GM19351 (cell line): Measurements from ENCODE around the gene NPFFR1.
A peak's percentile ranks its signal among the peaks of the same experiment; 100 is the strongest.

Source experiments
- ATAC-seq: cut with Tn5 transposase; IDR thresholded peaks from one replicate; pipeline ENCODE4 v1.9.1; 2021; ENCODE audit warnings: mild to moderate bottlenecking, moderate library complexity; ENCODE audit not compliant: unreplicated experiment

The NPFFR1 gene

DNA sequence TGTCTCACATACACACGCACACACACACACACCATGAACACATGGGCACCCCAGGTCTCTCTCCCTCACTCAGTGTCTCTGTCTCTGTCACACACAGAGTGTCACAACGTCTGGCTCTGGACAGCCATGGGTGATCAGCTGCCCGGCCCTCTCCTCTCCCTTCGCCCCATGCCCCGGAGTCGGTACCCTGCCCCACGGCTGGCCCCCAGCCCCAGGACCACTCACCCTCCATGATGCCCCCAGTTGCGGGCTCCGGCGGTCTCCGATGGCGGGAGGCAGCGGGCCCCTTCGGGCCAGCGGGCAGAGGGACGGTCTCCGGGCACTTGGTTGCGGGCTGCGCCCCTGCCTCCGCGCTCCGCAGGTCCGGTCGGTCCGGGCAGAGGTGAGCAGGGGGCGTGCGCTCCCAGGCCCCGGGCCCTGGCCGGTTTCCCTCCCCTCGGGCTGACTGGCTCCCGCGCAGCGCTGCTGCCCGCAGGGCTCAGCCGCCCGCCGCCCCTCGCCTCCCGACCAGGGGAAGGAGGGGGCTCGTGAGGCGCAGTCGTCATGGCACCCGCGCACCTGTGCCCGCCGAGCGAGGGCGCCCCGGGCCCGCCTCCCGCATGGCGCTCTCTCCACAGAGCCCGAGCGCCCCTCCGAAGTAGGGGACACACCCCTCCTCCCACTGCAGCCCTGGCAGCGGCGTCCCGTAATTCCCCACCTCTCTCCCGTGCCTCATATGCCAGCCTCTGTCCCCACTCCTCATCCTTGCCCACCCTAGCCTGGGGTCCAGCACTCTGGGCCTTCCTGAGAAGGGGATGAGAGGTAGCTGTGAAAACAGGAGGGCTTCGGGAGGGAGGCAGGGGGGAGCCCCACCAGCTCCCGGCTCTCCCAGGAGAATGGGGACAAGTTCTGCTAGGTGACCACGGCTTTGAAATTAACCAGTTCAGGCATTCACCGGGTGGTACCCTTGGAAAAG lies at the start of gene NPFFR1:
Gene NPFFR1 (minus strand): TSS at position 560 of the 955 bp plus-strand sequence. CDS start 328 bp downstream, at position 232.
- no peak for ATAC-seq

GRCh38 chr10:70333268-70333667 lies 49.5 kb upstream of the NPFFR1 start:
- ATAC-seq: no peak

- peak; percentile 72 for ATAC-seq
These were observed 47.9 kb upstream of the NPFFR1 start for GRCh38 chr10:70331486-70332268.

GRCh38 chr10:70331160-70331485 lies 47.3 kb upstream of the NPFFR1 start:
- no peak for ATAC-seq

DNA sequence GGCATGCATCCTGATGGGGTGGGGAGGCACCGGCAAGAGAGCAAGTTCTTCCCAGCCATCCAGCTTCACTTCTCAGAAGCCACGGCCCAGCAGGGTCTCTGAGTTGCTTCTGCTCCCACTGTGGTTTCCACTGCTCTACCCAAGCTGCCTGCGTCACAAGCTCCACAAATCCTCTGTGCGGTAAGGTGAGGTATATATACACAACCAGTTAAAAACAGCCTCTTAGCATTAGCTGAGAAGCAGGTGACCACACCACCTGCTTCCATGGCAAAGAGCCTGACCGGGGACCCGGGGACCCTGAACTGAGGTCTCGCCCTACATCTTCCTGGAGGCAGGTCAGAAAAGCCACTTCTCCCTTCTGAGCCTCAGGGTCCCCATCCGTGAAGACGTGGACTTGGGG lies 46.9 kb upstream of the NPFFR1 start:
- no peak for ATAC-seq

GRCh38 chr10:70328967-70329366 lies 45.2 kb upstream of the NPFFR1 start:
- ATAC-seq: no peak

DNA sequence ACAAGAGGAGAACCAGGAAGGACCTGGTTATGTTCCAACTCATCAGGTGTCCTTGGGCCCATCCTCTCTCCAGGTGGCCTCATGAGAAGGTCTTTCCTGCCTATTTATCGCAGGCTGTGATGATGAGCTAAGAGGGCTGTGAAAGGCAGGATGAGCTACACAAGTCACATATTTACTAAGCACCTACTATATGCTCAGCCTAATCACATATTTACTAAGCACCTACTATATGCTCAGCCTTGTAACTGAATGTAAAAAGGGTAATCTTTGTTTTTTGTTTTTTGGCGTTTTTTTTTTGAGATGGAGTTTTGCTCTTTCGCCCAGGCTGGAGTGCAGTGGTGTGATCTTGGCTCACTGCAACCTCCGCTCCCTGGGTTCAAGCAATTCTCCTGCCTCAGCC lies 44.2 kb upstream of the NPFFR1 start:
- ATAC-seq: no peak

DNA sequence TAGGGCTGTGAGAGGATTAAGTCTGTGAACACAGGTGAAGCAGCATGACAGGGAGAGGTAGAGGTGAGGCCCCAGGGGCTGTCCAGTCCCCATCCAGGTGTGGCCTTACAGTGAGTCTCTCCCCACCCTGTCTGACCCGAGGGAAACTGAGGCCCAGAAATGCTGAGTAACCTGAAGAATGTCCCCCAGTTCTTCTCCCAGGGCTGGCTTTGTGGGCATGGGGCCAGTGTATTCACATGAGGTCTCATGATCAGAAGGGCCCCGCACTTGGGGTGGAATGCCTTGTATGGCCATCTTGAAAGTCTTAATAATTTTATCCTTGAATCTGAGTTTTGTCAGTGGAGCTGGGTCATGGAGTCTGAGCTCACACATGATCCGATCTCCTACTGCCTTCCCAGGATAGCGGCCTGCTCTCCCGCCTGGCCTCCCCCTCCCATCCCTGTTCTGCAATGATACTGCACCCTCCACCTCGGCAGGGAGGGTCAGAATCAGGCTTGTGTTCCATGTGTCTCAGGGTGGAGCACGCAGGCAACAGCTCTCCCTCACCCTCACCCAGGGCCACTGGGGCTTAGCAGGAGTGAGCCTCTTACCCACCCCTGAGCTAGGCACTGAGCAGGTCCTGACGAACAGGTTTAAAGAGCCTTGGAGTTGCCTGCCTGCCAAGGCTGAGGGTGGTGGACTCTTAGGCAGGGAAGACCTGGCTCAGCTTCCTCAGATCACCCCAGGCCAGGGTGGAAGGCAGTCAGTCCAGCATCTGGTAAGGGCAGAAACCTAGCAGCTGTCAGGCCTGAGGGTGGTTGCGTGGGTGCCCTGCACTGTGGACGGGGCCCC lies 41.4 kb upstream of the NPFFR1 start:
- ATAC-seq: no peak

DNA sequence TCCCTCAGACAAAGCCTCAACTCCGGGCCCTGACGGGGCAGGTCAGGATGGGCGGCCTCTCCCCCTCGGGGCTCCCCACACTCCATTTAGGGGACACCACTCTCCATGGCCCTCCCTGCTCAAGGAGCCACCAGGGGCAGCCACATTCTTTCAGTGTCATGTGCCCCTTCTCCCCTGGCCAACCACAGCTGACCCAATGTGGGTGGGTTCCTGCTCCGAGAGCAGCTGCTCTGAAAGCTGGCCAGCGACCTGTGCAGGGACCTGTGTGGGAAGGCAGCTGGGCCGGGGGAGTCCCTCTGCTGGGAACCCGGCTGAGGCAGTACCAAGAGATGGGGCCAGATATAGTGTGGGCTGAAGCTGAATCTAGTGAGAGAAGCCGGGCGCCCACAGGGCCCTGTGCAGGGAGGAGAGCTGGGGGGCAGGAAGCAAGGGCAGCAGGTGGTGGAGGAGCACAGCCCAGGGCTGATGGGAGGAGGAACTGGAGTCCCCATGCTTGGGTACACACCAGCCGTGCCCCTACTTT lies 40.6 kb upstream of the NPFFR1 start:
- no peak for ATAC-seq

DNA sequence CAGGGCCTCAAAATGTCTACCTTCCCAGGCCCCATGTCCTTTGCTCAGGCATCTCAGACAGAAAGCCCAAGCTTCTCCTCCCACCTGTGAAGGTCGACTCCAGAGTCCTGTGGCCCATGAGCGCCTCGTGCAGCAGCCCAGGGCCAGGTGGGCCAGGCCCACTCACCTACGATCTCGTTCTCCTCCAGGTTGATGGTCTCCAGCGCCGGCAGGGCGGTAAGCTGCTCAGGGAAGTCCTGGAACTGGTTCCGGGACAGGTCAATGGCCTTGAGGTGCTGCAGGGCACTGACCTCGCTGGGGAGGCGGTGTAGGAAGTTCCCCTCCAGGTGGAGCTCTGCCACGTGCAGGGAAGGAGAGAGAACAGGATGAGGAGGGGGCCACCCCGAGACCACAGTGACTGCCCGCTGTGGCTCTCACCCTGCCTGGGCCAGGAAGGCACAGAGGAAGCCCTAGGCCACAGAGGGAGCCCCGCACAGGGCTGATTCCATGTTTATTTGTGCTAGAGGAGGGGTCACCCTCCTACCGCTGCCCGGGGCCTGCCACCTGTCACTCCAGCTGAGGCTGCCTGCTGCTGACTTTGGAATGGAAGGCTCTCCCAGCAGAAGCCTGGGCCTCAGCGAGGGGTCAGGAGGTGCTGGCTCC lies 40.0 kb upstream of the NPFFR1 start:
- no peak for ATAC-seq

- no peak for ATAC-seq
These were observed 39.4 kb upstream of the NPFFR1 start for GRCh38 chr10:70323138-70323696.

DNA sequence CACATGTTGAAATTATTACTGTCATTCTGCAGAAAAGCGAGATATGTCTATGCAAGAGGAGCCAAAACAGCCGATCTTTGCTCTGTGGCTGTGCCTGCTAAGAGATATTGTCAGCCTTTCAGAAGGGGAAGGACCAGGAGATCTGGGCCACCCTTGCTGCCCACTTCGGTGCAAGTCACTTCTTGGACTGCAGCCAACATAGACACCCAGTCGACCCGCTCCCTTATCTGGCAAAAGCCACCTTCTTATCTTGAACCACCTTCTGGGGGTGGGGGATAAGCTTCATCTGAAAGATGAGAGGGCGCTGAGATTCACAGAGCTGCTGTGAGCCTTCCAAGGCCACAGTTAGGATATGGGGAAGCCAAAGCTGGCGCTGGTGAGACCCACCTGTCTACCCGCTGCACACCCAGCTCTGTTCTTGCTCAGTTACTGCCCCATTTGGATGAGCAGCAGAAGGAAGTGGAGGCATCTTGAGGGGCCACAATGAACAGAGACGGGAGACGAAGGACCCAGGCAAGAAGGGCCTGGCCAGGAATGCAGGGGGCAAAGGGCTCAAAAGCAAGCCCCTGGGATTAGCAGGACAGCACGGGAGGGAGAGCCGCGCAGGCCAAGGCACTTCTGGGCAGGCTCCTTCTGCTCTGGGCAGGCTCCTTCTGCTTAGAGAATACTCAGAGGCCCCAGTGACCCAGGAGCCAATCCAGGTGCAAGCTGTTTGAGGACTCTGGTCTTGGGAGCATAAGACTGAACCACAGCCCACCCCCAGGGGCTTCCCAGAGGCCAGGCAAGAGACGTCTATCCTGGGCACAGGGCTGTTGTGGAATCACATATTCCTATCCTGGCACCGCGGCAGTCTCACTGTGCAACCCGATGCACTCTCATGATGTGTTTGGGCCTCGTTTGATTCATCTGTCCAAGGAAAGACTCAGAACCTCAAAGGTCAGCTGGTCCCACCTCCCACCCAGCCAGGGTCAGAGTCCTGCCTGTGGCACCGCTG lies 38.4 kb upstream of the NPFFR1 start:
- ATAC-seq: no peak

- no peak for ATAC-seq
These were observed 37.4 kb upstream of the NPFFR1 start for GRCh38 chr10:70321233-70321632.

GRCh38 chr10:70320751-70321150 lies 36.9 kb upstream of the NPFFR1 start:
- no peak for ATAC-seq

- ATAC-seq: no peak
These were observed 36.0 kb upstream of the NPFFR1 start for GRCh38 chr10:70319824-70320223.

DNA sequence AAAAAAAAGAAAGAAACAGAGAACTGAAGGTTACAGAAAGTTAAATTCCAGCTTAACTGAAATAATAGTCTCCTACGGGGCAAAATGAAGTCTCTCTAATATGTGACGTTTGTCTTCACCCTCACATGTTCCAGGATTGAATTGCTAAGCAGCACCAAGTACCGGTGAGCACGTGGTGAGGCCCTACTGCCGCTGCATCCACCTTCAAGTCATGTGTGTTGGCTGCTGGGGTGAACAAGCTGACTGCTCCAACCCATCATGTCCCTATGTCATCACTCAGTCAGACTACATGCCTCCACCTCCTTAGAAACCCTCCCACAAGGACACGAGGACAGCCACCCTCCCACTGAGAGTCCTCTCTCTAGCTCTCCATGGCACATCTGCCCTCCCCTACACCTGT lies 35.4 kb upstream of the NPFFR1 start:
- no peak for ATAC-seq

DNA sequence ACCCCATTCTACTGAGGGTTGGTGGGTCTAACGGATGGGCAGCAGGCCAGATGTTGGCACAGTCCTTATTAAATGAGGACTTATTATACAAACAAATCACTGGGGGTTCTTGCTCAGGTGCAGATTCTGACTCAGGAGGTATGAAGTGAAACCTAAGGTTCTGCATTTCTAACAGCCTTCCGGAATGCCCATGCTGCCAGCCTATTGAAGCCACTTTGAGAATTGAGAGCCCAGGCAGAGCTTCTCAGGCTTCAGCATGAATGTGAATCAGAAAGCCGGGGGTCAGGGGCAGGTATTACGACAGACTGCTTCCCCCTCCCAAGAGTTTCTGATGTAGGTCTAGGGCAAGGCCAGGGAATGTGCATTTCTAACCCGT lies 34.1 kb upstream of the NPFFR1 start:
- ATAC-seq: no peak

GRCh38 chr10:70317272-70317942 lies 33.6 kb upstream of the NPFFR1 start:
- no peak for ATAC-seq
